DND-41 (cell line): ENCODE results near the gene SLC24A3.

Experiments used
- ATAC-seq: fragments of 200-7000 bp; cut with Tn5 transposase; 3 replicates; pipeline ENCODE4 v1.9.1; 2021; ENCODE audit warnings: low read depth; ENCODE audit not compliant: insufficient read depth
- DNase-seq: peaks from one replicate; pipeline ENCODE4 v3.0.0-alpha.2; 2020
- H2AFZ ChIP-seq: 2 replicates; pipeline ENCODE4 v1.6.0; 2012; ENCODE audit warnings: low read depth, low read length
- H3K27ac ChIP-seq: 2 replicates; pipeline ENCODE4 v1.5.1; 2012; ENCODE audit warnings: low read length, inconsistent platforms
- H3K27me3 ChIP-seq: fragments of 200-600 bp; sonication (generic); 2 replicates; pipeline ENCODE4 v1.6.0; 2012; ENCODE audit warnings: low read length, mild to moderate bottlenecking, inconsistent platforms; ENCODE audit not compliant: insufficient read depth, poor library complexity
- H3K36me3 ChIP-seq: 2 replicates; pipeline ENCODE4 v1.5.1; 2012; ENCODE audit warnings: low read length, inconsistent platforms; ENCODE audit not compliant: insufficient read depth
- H3K4me1 ChIP-seq: 2 replicates; pipeline ENCODE4 v1.5.1; 2012; ENCODE audit warnings: mild to moderate bottlenecking, low read length; ENCODE audit not compliant: insufficient read depth
- H3K4me2 ChIP-seq: 2 replicates; pipeline ENCODE4 v1.6.0; 2012; ENCODE audit warnings: mild to moderate bottlenecking, moderate library complexity, low read length, inconsistent platforms; ENCODE audit not compliant: insufficient read depth
- H3K4me3 ChIP-seq, 2 experiments: fragments of 200-600 bp in 1 of 2; shearing (Covaris generic) in 1 of 2; 2 replicates each; pipeline ENCODE4 v1.5.1; 2012 to 2016; ENCODE audit warnings: inconsistent platforms in 2 of 2, low read length in 2 of 2, mild to moderate bottlenecking in 2 of 2, low read depth in 1 of 2, moderate library complexity in 1 of 2
- H3K79me2 ChIP-seq: 2 replicates; pipeline ENCODE4 v1.6.0; 2012; ENCODE audit warnings: low read length, inconsistent platforms; ENCODE audit not compliant: insufficient read depth
- H3K9ac ChIP-seq: 2 replicates; pipeline ENCODE4 v1.6.0; 2012; ENCODE audit warnings: low read depth, mild to moderate bottlenecking, inconsistent platforms, low read length, moderate library complexity
- H3K9me3 ChIP-seq: 2 replicates; pipeline ENCODE4 v1.5.1; 2012; ENCODE audit warnings: low read length, moderate library complexity, mild to moderate bottlenecking, inconsistent platforms; ENCODE audit not compliant: insufficient read depth, severe bottlenecking
- H4K20me1 ChIP-seq: 2 replicates; pipeline ENCODE4 v1.6.0; 2012; ENCODE audit warnings: low read length; ENCODE audit not compliant: insufficient read depth
- EZH2 ChIP-seq: IDR thresholded peaks from 3 replicates; pipeline ENCODE4 v1.6.1; 2012; ENCODE audit warnings: borderline replicate concordance, low read depth, mild to moderate bottlenecking, moderate library complexity, low read length, inconsistent platforms; ENCODE audit not compliant: severe bottlenecking
- TF ChIP-seq, protein P1 (sequence below): IDR thresholded peaks from 2 replicates; pipeline ENCODE4 v1.5.1; 2012; ENCODE audit warnings: borderline replicate concordance, low read length, moderate library complexity, mild to moderate bottlenecking; ENCODE audit not compliant: poor library complexity, severe bottlenecking; ENCODE audit errors: extremely low read depth

The SLC24A3 gene

DNA sequence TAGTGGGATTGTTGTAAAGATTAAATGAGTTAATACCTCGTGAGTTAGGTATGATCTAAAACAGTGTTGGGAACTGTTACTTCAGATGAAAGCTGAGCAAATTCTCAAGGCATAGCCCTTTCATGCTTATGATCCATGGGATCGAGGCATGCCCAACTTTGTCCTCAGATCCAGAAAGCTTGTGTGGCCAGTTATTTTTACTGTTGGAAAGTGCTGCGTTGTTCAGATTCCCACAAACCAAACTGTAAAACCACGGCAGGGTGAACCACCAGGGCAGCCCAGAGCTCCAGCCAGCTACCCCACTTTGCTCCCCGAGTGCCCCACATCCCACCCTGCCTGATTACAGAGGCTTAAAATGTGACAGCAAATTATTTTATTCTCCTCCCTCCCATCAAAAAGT lies 406.3 kb downstream of the SLC24A3 start:
- Histone ChIP-seq H3K79me2 (no peaks in the 10 kb centered on the region), H3K36me3 (no peaks in the 10 kb centered on the region), H4K20me1 (no peaks in the 10 kb centered on the region), H3K27ac (no peak overlapping the region), H3K4me1 (no peaks in the 10 kb centered on the region), H3K4me3 (no peak overlapping the region), H3K9ac (no peak overlapping the region), H3K27me3 (no peaks in the 10 kb centered on the region), H3K9me3 (no peaks in the 10 kb centered on the region), H3K4me2 (no peak overlapping the region), H2AFZ (no peak overlapping the region)
- DNase-seq, result no peak
- ATAC-seq, result no peak
- TF ChIP-seq EZH2, result no peak
- TF ChIP-seq, protein P1, sequence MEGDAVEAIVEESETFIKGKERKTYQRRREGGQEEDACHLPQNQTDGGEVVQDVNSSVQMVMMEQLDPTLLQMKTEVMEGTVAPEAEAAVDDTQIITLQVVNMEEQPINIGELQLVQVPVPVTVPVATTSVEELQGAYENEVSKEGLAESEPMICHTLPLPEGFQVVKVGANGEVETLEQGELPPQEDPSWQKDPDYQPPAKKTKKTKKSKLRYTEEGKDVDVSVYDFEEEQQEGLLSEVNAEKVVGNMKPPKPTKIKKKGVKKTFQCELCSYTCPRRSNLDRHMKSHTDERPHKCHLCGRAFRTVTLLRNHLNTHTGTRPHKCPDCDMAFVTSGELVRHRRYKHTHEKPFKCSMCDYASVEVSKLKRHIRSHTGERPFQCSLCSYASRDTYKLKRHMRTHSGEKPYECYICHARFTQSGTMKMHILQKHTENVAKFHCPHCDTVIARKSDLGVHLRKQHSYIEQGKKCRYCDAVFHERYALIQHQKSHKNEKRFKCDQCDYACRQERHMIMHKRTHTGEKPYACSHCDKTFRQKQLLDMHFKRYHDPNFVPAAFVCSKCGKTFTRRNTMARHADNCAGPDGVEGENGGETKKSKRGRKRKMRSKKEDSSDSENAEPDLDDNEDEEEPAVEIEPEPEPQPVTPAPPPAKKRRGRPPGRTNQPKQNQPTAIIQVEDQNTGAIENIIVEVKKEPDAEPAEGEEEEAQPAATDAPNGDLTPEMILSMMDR, result no peak

DNA sequence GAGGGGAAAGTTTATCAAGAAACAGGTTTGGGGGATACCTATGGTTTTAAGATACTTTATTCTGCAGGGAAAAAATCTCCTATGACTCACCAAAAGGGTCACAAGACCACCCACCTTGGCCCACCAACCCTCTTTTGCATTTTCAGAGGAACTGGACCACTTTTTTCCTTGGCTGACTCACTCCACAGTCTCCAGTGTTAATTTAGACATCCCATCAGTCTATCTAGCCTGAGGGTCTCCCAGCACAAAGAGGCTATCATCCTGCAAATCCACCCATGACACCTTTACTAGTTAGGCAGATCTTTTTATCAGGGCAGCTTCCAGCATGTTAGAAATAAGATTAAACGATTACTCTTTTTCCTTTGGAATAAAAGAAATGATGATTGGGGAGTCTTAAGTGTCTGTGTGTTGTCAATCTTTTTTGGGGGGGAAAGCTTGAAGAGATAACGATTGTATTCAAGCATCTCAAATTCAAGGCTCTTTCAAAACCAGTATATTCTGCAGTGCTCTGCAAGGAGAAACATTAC lies 407.5 kb downstream of the SLC24A3 start:
- no peaks in the 10 kb centered on the region for H3K4me1 ChIP-seq
- H3K27ac ChIP-seq, result no peak overlapping the region
- TF ChIP-seq, protein P1, result no peak
- no peak for TF ChIP-seq EZH2
- no peak overlapping the region for H3K4me3 ChIP-seq
- no peak overlapping the region for H3K4me2 ChIP-seq
- H3K27me3 ChIP-seq, result no peaks in the 10 kb centered on the region
- no peak overlapping the region for H2AFZ ChIP-seq
- H3K36me3 ChIP-seq, result no peaks in the 10 kb centered on the region
- no peaks in the 10 kb centered on the region for H3K79me2 ChIP-seq
- DNase-seq, result no peak
- ATAC-seq, result no peak
- no peak overlapping the region for H3K9ac ChIP-seq
- H3K9me3 ChIP-seq, result no peaks in the 10 kb centered on the region
- no peaks in the 10 kb centered on the region for H4K20me1 ChIP-seq

DNA sequence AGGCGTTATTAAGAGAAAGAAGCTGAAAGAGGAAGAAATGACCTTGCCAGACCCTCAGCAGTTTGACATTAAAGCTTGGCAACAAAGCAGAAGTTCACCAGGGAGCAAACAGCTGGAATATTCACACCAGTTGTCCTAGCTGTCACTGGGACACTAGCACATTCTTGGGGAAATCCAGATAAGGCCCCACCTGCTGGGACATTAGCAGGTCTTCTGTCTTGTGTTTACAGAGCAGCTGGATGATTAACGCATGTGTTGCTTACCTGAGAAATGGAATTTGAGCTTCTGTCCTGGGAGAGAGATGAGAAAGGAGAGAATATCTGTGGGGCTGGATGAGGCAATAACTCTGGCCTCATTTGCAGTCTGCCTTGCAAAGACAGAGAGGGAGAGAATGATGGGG lies 408.0 kb downstream of the SLC24A3 start:
- TF ChIP-seq EZH2, result no peak
- TF ChIP-seq, protein P1, result no peak
- Histone ChIP-seq H3K9ac (no peak overlapping the region), H3K4me1 (no peaks in the 10 kb centered on the region), H3K27ac (no peak overlapping the region), H3K4me2 (no peak overlapping the region), H3K4me3 (no peak overlapping the region), H3K79me2 (no peaks in the 10 kb centered on the region), H4K20me1 (no peaks in the 10 kb centered on the region), H3K36me3 (no peaks in the 10 kb centered on the region), H3K27me3 (no peaks in the 10 kb centered on the region), H2AFZ (no peak overlapping the region), H3K9me3 (no peaks in the 10 kb centered on the region)
- ATAC-seq (no peak), DNase-seq (no peak)

DNA sequence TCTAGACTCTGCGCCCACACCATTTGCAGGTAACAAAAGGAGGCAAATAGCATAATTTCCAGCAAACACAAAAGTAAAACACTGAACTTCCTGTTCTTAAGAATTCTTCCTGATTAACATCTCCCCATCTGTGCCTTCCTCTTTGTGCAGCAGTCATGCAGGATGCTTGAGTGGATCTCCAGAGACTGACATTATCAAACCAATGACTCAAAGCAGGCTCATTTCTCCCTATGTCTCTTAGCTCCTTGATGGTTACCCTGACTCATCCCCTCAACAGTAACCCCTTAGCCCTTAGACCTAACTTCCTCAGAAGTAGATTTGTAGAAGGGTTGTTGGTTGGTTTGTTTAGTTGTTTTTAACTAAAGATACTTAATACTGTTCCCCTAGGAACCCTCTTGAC lies 408.6 kb downstream of the SLC24A3 start:
- ATAC-seq, result no peak
- no peak overlapping the region for H3K4me2 ChIP-seq
- no peak overlapping the region for H3K9ac ChIP-seq
- no peaks in the 10 kb centered on the region for H3K9me3 ChIP-seq
- H3K27ac ChIP-seq, result no peak overlapping the region
- H3K4me1 ChIP-seq, result no peaks in the 10 kb centered on the region
- no peak overlapping the region for H3K4me3 ChIP-seq
- no peaks in the 10 kb centered on the region for H3K27me3 ChIP-seq
- H2AFZ ChIP-seq, result no peak overlapping the region
- TF ChIP-seq EZH2, result no peak
- TF ChIP-seq, protein P1, result no peak
- no peaks in the 10 kb centered on the region for H4K20me1 ChIP-seq
- no peaks in the 10 kb centered on the region for H3K36me3 ChIP-seq
- H3K79me2 ChIP-seq, result no peaks in the 10 kb centered on the region
- no peak for DNase-seq
